Head of caudate nucleus (tissue), 42 donors: Measurements from ENCODE around the gene CYP2U1.
"Not testable (repeated sequence)": the region's sequence is repeated elsewhere in the genome, so short reads cannot be mapped to it uniquely, and the experiment has no call there.

ENCODE experiments used
- DNase-seq, 42 donors: peaks; one replicate each; pipeline versions ENCODE4 v3.0.0 to v3.0.0-alpha.2; 2020 to 2021; ENCODE audit warnings: mixed read lengths in 7 of 42
- intact Hi-C: fragments of 100-400 bp; cut with DNase I; formaldehyde crosslinking; loops from one replicate; pipeline ENCODE4 v1.15.0; 2022

Gene CYP2U1

DNA sequence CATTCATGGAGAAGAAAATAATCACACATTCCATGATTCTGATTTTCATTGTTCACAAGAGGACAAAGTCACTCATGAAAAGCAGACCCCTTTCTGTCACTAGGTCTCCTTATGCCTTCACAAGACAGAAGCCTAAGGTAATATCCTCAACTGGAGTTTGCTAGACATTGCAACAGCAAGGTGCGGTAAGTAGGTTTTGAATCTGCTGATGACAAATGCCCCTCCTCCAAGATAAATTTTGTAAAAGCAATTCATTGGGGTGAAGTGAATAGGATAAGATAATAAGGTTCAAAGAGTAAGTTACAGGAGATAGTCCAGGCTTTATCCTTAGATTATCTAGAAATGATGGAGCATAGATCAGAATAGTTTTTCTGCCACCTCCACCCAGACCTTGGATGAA is 16.1 kb upstream of the CYP2U1 start:
- intact Hi-C loops, result no loop called here
- no peak for DNase-seq

GRCh38 chr4:107916623-107917022 is 14.7 kb upstream of the CYP2U1 start:
- intact Hi-C loops, result no loop called here
- no peak for DNase-seq

GRCh38 chr4:107917500-107917899 is 13.8 kb upstream of the CYP2U1 start:
- intact Hi-C loops, result no loop called here
- no peak for DNase-seq

GRCh38 chr4:107922486-107923473 is 8.6 kb upstream of the CYP2U1 start:
- no peak for DNase-seq
- intact Hi-C loops, result no loop called here

- DNase-seq, intact Hi-C loops: not testable (repeated sequence)
Measured at GRCh38 chr4:107925713-107926112, 5.6 kb upstream of the CYP2U1 start.

DNA sequence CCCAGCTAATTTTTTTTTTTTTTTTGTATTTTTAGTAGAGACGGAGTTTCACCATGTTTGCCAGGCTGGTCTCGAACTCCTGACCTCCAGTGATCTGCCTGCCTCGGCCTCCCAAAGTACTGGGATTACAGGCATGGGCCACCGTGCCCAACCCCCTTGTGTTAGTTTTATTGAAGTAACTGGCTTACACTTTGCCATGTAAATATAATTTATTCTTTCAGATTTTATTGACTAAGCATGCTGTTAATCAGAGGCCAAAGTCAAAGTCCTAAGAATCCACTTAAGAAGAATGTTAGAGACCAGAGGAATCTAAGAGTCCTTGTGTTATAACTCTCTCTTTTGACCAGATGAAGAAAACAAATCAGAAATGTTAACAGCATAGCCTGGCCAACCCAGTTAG is 4.5 kb upstream of the CYP2U1 start:
- intact Hi-C loops, DNase-seq: not testable (repeated sequence)

DNA sequence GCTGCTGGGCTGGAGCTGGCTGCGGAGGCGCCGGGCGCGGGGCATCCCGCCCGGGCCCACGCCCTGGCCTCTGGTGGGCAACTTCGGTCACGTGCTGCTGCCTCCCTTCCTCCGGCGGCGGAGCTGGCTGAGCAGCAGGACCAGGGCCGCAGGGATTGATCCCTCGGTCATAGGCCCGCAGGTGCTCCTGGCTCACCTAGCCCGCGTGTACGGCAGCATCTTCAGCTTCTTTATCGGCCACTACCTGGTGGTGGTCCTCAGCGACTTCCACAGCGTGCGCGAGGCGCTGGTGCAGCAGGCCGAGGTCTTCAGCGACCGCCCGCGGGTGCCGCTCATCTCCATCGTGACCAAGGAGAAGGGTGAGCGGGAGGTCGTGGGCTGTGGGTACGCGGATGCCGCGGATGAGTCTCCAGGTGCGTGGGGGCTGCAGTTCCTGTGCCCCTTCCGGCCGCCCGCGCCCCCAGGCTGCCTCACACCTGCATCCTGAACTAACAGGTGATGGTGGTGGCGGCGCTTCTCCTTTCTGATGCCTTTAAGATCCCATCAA is 499 bp downstream of the CYP2U1 start:
- peak in 39 of 42 donors; percentile 6 to 71 (median 40) for DNase-seq
- intact Hi-C loops, result loop anchor here (2.0 kb wide), 1 partner anchor 57 kb away; the partner anchor contains the start of gene HADH

DNA sequence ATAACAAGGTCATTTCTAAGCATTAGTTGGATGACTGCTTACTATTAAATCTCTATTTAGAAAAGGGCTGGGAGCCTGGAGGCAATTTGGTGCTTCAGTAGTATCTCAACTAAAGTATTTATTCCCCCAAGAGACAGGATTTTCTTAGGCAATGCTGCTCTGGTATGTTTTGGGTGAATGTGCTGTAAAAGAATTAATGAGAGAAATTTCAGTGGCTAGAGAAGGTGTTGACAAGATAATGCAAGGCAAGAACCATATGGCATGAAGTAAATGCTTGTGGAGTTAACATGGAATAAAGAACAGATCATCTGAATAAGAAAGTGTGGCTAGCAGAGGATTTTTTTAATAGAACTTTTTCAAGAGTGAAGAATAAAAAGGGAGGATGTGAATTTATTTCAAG is 3.9 kb downstream of the CYP2U1 start:
- intact Hi-C loops, result no loop called here
- no peak for DNase-seq

DNA sequence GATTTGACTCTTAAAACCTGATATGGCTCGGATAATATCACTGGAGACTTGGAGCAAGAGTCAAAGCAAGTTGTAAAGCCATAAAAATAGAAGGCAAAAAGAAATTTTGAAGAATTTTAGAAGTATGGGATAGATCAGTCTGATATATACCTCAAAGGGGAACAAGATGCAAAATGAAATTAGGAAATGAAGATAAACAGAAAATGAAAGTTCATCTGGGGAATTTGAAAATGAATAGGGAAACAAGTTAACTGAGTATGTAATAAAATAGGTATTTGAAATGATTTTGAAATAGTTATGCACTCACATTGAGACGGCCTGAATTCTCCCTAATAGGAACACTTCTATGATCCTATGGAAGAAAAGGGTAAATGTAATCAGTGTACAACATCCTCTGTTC is 5.7 kb downstream of the CYP2U1 start:
- no peak for DNase-seq
- intact Hi-C loops, result no loop called here

DNA sequence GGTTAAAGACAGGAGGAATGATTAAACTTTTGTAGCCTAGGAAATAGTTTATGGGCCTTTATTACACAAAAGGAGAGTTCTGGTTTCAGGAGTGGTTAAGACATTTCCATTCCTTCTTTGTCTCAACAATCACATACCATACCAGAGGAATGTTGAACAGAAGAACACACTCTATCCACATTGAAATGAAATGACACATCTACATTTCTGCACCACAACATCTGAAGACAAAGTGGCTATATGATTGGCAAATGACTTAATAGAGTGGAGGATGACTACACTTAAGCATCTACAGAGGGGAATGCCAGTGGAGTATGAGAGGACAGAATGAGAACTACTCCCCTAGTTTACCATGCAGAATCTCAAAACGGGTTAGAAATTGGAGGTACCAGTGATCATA is 8.0 kb downstream of the CYP2U1 start:
- no peak for DNase-seq
- intact Hi-C loops, result no loop called here

DNA sequence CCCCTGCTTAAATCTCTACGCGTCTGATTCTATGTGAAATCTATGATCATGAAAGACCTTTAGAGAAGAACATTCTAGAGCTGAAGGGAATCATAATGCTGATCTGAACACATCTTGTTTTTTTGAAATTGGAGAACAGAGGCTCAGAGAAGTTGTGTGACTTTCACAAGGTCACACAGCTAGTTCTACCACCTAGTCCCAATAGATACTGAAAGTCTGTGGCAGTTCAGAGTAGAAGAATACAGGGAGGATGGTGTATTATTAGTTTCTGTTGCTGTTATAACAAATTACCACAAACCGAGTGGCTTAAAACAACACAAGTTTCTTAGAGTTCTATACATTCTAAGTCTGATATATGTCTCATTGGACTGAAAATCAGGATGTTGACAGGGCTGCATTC is 14.5 kb downstream of the CYP2U1 start:
- intact Hi-C loops, result no loop called here
- no peak for DNase-seq

GRCh38 chr4:107950746-107951540 is 19.6 kb downstream of the CYP2U1 start:
- DNase-seq, result no peak
- intact Hi-C loops, result no loop called here

GRCh38 chr4:107951551-107951950 is 20.2 kb downstream of the CYP2U1 start:
- intact Hi-C loops, result no loop called here
- DNase-seq, result no peak

GRCh38 chr4:107956011-107956410 is 24.7 kb downstream of the CYP2U1 start:
- no peak for DNase-seq
- intact Hi-C loops, result no loop called here

GRCh38 chr4:107966903-107967302 is 35.6 kb downstream of the CYP2U1 start:
- intact Hi-C loops, result no loop called here
- DNase-seq, result no peak

GRCh38 chr4:107967519-107967918 is 36.2 kb downstream of the CYP2U1 start:
- intact Hi-C loops, DNase-seq: not testable (repeated sequence)

GRCh38 chr4:107967921-107968320 is 36.6 kb downstream of the CYP2U1 start:
- intact Hi-C loops, DNase-seq: not testable (repeated sequence)

DNA sequence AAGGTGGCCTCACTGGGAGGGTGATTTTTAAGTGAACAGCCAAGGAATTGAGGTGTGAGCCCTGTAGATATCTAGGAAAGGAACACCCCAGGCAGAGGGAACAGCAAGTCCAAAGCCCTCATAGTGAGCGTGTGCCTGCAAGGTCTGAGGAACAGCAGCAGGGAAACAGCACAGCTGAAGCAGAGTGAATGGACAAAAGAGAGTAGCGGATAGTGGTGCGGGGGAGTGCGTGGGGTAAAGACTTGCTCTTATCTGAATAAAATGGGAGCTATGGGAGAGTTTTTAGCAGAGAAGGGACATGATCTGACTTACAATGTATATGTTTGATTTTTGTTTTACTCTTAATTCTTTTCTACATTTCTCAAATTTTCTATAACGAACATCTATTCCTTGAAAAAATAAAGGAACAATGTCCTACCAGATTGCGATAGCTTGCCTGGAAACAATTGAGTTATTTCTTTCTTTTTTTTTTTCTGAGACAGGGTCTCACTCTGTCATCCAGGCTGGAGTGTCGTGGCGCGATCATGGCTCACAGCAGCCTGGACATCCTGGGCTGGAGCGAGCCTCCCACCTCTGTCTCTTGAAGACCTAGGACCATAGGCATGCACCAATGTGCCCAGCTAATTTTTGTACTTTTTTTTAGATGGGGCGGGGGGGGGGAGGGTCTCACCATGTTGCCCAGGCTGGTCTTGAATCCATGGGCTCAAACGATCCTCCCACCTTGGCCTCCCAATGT is 38.9 kb downstream of the CYP2U1 start:
- intact Hi-C loops, result no loop called here
- peak in 12 of 42 donors; percentile 19 to 57 (median 33) for DNase-seq

DNA sequence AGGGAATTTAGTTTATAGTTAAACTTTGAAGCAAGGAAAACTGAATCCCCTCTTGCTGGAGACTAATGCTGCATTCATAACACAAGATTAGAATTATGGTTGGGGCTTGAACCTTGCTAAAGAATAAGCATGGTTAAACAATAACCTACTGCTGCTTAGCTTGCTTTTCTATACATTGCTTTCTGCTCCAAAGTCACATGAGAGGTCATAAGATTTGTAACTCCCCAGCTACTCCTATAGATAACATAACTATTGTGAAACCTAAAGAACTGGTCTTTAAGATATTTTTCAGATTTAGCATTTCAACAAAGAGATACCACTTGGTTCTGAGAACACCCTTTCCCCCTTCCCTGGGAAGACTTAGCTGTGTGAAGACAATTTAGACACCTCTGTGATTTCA is 41.3 kb downstream of the CYP2U1 start:
- no peak for DNase-seq
- intact Hi-C loops, result no loop called here
